Mesenchymal stem cell (in vitro differentiated cells and primary cell): ENCODE measurements around the gene RAMACL.

Source experiments
- DNase-seq: peaks from one replicate; pipeline ENCODE4 v3.0.0-alpha.2; 2013
- H2AFZ ChIP-seq: one replicate; pipeline ENCODE4 v1.6.1; 2013; ENCODE audit warnings: low read depth, mild to moderate bottlenecking, control low read depth, inconsistent platforms, low read length, moderate library complexity
- H2AK5ac ChIP-seq: 2 replicates; pipeline ENCODE4 v1.6.1; 2013; ENCODE audit warnings: low read length, moderate library complexity, mild to moderate bottlenecking, inconsistent platforms; ENCODE audit not compliant: severe bottlenecking
- H2BK120ac ChIP-seq: one replicate; pipeline ENCODE4 v1.6.1; 2013; ENCODE audit warnings: low read depth, mild to moderate bottlenecking, inconsistent platforms, low read length, moderate library complexity
- H2BK12ac ChIP-seq, 2 experiments: one replicate each; pipeline ENCODE4 v1.6.1; 2013; ENCODE audit warnings: inconsistent platforms in 2 of 2, low read length in 2 of 2, mild to moderate bottlenecking in 2 of 2, moderate library complexity in 2 of 2, control low read depth in 1 of 2
- H2BK15ac ChIP-seq: one replicate; pipeline ENCODE4 v1.6.1; 2013; ENCODE audit warnings: mild to moderate bottlenecking, low read depth, inconsistent platforms; ENCODE audit not compliant: poor library complexity, severe bottlenecking
- H2BK5ac ChIP-seq: 2 replicates; pipeline ENCODE4 v1.6.1; 2013; ENCODE audit warnings: low read depth, mild to moderate bottlenecking, low read length, control low read depth, inconsistent platforms; ENCODE audit not compliant: poor library complexity, severe bottlenecking
- H3K14ac ChIP-seq, 2 experiments: one replicate each; pipeline ENCODE4 v1.6.1; 2013; ENCODE audit warnings: inconsistent platforms in 2 of 2, low read length in 2 of 2, control low read depth in 1 of 2, mild to moderate bottlenecking in 1 of 2, moderate library complexity in 1 of 2
- H3K18ac ChIP-seq, 2 experiments: one replicate each; pipeline ENCODE4 v1.6.1; 2013; ENCODE audit warnings: inconsistent platforms in 2 of 2, low read length in 2 of 2, control low read depth in 1 of 2, low read depth in 1 of 2, mild to moderate bottlenecking in 1 of 2
- H3K23ac ChIP-seq, 2 experiments: one replicate each; pipeline ENCODE4 v1.6.1; 2013; ENCODE audit warnings: inconsistent platforms in 2 of 2, low read length in 2 of 2, mild to moderate bottlenecking in 2 of 2, moderate library complexity in 2 of 2, control low read depth in 1 of 2
- H3K27ac ChIP-seq: 2 replicates; pipeline ENCODE4 v1.5.1; 2013; ENCODE audit warnings: mild to moderate bottlenecking, moderate library complexity, low read length, control low read depth, inconsistent platforms; ENCODE audit not compliant: poor library complexity, severe bottlenecking
- H3K27me3 ChIP-seq, 2 experiments: 2 replicates each; pipeline versions ENCODE4 v1.6.1 to v1.7.0; 2013; ENCODE audit warnings: low read length in 2 of 2, mild to moderate bottlenecking in 2 of 2, moderate library complexity in 2 of 2, control low read depth in 1 of 2, inconsistent platforms in 1 of 2; ENCODE audit not compliant: control insufficient read depth in 1 of 2, insufficient read depth in 1 of 2
- H3K36me3 ChIP-seq, 2 experiments: 2 replicates each; pipeline versions ENCODE4 v1.6.1 to v1.7.0; 2013; ENCODE audit warnings: low read length in 2 of 2, control low read depth in 1 of 2, inconsistent platforms in 1 of 2, low read depth in 1 of 2, mild to moderate bottlenecking in 1 of 2; ENCODE audit not compliant: insufficient read depth in 2 of 2, control insufficient read depth in 1 of 2
- H3K4ac ChIP-seq, 2 experiments: one replicate each; pipeline ENCODE4 v1.6.1; 2013; ENCODE audit warnings: inconsistent platforms in 2 of 2, low read length in 2 of 2, mild to moderate bottlenecking in 2 of 2, moderate library complexity in 2 of 2, control low read depth in 1 of 2, low read depth in 1 of 2
- H3K4me1 ChIP-seq: 2 replicates; pipeline ENCODE4 v1.6.1; 2013; ENCODE audit warnings: low read depth, low read length, control low read depth; ENCODE audit not compliant: control insufficient read depth, insufficient read depth
- H3K4me2 ChIP-seq: 2 replicates; pipeline ENCODE4 v1.6.1; 2013; ENCODE audit warnings: low read length, mild to moderate bottlenecking, inconsistent platforms; ENCODE audit not compliant: poor library complexity, severe bottlenecking
- H3K4me3 ChIP-seq, 2 experiments: 2 replicates each; pipeline versions ENCODE4 v1.5.1 to v1.7.0; 2013; ENCODE audit warnings: low read length in 2 of 2, mild to moderate bottlenecking in 2 of 2, control low read depth in 1 of 2, low read depth in 1 of 2; ENCODE audit not compliant: insufficient read depth in 1 of 2
- H3K79me1 ChIP-seq: replicated peaks from 2 replicates; pipeline ENCODE4 v1.6.1; 2013; ENCODE audit warnings: mild to moderate bottlenecking, control low read depth, low read length, inconsistent platforms; ENCODE audit not compliant: poor library complexity, severe bottlenecking
- H3K9ac ChIP-seq: 2 replicates; pipeline ENCODE4 v1.7.0; 2013; ENCODE audit warnings: mild to moderate bottlenecking, low read length, moderate library complexity
- H3K9me3 ChIP-seq: 2 replicates; pipeline ENCODE4 v1.7.0; 2013; ENCODE audit warnings: mild to moderate bottlenecking, low read length; ENCODE audit not compliant: control insufficient read depth
- H4K8ac ChIP-seq: one replicate; pipeline ENCODE4 v1.6.1; 2013; ENCODE audit warnings: inconsistent platforms, mild to moderate bottlenecking, low read length, moderate library complexity
- H4K91ac ChIP-seq: one replicate; pipeline ENCODE4 v1.6.1; 2013; ENCODE audit warnings: mild to moderate bottlenecking, low read length, inconsistent platforms
- WGBS: methylation state at CpG from one replicate; pipeline ENCODE4 v1.1.7; 2013; ENCODE audit warnings: mixed read lengths; 5-methylcytosine and 5-hydroxymethylcytosine counted together

RAMACL gene

DNA sequence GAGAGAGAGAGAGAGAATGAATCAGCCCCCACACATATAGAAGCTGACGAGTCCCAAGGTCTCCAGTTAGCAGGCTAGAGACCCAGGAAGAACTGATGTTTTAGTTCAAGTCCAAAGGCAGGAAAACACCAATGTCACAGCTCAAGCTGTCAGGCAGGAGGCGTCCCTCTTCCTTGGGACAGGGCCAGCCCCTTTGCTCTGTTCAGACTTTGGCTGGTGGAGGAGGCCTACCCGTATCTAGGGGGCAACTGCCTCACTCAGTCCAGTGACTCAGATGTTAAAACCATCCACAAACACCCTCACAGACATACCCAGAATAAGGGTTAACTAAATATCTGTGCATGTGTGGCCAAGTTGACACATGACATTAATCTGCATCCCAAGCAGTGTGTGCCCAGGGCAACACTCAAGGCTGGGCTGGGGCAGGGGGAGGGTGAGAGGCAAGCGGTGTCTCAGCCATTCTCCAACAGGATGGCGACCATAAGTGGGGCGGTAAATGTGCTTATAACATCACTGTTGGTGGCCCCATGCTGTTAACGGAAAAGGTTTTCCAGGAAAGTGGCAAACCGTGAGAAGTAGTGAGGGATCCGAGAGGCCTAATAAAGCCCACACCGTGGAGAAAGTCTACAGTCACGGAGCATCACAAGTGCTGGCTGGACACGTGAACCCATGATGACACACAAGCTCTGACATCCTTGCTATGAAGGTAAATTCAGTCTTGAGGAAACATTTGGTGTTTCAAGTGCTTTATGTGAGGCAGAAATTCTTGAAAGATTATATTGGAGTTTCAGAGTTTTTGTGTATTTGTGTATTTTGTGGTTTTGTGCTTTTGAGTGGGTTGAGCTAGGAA, 28.1 kb downstream of the RAMACL start:
- no peak overlapping the region for H3K23ac ChIP-seq

DNA sequence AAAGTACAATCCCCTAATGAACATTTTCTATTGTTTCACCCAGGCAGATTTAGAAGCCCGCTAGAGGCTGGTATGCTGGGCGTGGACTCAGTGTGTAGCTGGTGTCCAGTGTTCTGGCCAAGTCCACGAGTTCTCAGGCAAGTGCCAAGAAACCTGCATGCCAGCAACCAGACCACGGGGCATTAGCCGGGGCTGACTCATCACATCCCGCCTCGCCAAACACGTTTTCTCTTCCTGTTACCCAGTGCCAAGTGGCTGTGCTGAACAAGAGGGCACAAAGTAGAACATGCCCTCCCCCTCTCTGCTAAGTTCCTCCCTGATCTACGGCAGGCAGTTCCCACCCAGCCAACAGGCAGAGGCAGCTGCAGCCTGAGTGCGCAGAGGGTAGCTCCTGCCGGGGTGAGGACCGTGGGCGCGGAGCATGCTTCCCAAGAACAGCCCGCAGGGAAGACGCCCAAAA, 29.6 kb downstream of the RAMACL start:
- H3K4me1 ChIP-seq = peaks cover 6% of the 10 kb centered on the region
- WGBS = 85% methylated on average over 16 of the region's 16 CpGs
- peak overlapping the region in 1 of 2 experiments; percentile 46 for H2BK12ac ChIP-seq
- no peak overlapping the region for H3K4ac ChIP-seq
- no peak overlapping the region for H2AFZ ChIP-seq
- no peak overlapping the region for H3K23ac ChIP-seq
- H4K91ac ChIP-seq = peak overlapping the region; percentile 48
- H3K27ac ChIP-seq = no peak overlapping the region
- peak overlapping the region in 1 of 2 experiments; percentile 29 for H3K18ac ChIP-seq
- DNase-seq = peak; percentile 37
- H3K79me1 ChIP-seq = peaks cover 2% of the 10 kb centered on the region
- H3K9me3 ChIP-seq = no peaks in the 10 kb centered on the region
- H3K4me3 ChIP-seq = no peak overlapping the region
- H2BK120ac ChIP-seq = no peak overlapping the region
- no peak overlapping the region for H2AK5ac ChIP-seq
- H2BK5ac ChIP-seq = no peak overlapping the region
- H3K14ac ChIP-seq = peak overlapping the region in 1 of 2 experiments; percentile 6
- H2BK15ac ChIP-seq = no peak overlapping the region
- no peak overlapping the region for H3K4me2 ChIP-seq
- H3K36me3 ChIP-seq = peaks cover 0 to 4% of the 10 kb centered on the region in 2 experiments
- no peak overlapping the region for H3K9ac ChIP-seq
- H4K8ac ChIP-seq = peak overlapping the region; percentile 27
- no peaks in the 10 kb centered on the region for H3K27me3 ChIP-seq

More for the DNA sequence above, 28.1 kb downstream of the RAMACL start:
- Histone ChIP-seq H2BK120ac (no peak overlapping the region), H4K91ac (no peak overlapping the region), H3K79me1 (peaks cover 2% of the 10 kb centered on the region), H3K4ac (peak overlapping the region in 1 of 2 experiments; percentile 38), H3K14ac (no peak overlapping the region), H3K36me3 (peaks cover 0 to 6% of the 10 kb centered on the region in 2 experiments), H2BK5ac (no peak overlapping the region), H3K27ac (no peak overlapping the region), H2BK12ac (peak overlapping the region in 1 of 2 experiments; percentile 25), H3K27me3 (no peaks in the 10 kb centered on the region), H3K9ac (no peak overlapping the region), H3K9me3 (no peaks in the 10 kb centered on the region), H2BK15ac (no peak overlapping the region), H4K8ac (no peak overlapping the region), H2AFZ (no peak overlapping the region), H3K18ac (peak overlapping the region in 1 of 2 experiments; percentile 44), H2AK5ac (no peak overlapping the region), H3K4me1 (peaks cover 11% of the 10 kb centered on the region), H3K4me3 (no peak overlapping the region), H3K4me2 (no peak overlapping the region)
- DNase-seq = no peak
- WGBS = 89% methylated on average over 12 of the region's 12 CpGs

DNA sequence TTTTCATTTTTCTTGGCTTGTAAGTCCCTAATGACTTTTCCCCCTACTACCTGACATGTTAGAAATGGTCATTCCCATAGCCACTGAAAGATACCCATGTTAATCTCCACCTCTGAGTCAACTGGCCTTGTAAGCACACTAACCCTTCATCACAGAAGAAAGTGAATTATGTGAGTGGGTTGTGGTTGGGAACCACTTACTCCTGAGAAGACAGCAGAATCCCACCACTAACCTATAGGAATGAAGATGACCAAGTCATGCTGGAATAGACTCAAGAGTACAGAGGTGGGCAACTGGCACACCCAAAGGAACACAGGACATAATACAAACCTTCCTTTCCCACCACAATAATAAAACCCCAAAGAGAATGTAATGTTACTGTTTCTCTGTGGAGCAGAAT, 30.1 kb downstream of the RAMACL start:
- Histone ChIP-seq H4K91ac (no peak overlapping the region), H2AFZ (no peak overlapping the region), H2BK5ac (no peak overlapping the region), H3K4me3 (no peak overlapping the region), H3K27me3 (no peaks in the 10 kb centered on the region), H3K4me2 (no peak overlapping the region), H2BK120ac (no peak overlapping the region), H3K36me3 (peaks cover 0 to 4% of the 10 kb centered on the region in 2 experiments), H2BK12ac (no peak overlapping the region), H4K8ac (no peak overlapping the region), H3K14ac (no peak overlapping the region), H3K9ac (no peak overlapping the region), H3K9me3 (no peaks in the 10 kb centered on the region), H2AK5ac (no peak overlapping the region), H2BK15ac (no peak overlapping the region), H3K23ac (no peak overlapping the region), H3K4ac (no peak overlapping the region), H3K79me1 (peaks cover 2% of the 10 kb centered on the region), H3K4me1 (peaks cover 5% of the 10 kb centered on the region), H3K27ac (no peak overlapping the region), H3K18ac (no peak overlapping the region)
- peak; percentile 29 for DNase-seq

DNA sequence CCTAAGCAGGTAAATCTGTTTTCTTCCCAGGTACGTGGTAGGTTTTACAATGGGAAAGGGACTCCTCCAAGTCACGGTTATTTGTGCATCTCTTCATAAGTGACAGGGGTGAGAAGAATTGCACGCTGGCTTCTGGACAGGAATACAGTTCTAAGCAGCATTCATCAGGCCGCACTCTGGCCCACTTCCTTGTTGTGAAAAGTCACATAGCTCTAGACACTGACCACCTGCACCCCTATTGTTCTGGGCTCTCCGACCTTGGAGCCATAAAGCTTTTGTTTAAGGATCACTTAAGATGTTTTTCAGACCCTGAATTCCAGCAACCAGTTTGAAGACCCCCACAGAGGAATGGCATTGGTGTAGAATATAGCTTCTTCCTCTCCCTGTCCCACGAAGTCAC, 31.4 kb downstream of the RAMACL start:
- no peaks in the 10 kb centered on the region for H3K27me3 ChIP-seq
- no peak for DNase-seq
- H3K27ac ChIP-seq = no peak overlapping the region
- H2AFZ ChIP-seq = no peak overlapping the region
- no peak overlapping the region for H3K4me3 ChIP-seq
- peak overlapping the region; percentile 21 for H4K8ac ChIP-seq
- H3K4ac ChIP-seq = no peak overlapping the region
- WGBS = 95% methylated on average over 6 of the region's 6 CpGs
- H3K4me2 ChIP-seq = no peak overlapping the region
- no peaks in the 10 kb centered on the region for H3K9me3 ChIP-seq
- no peak overlapping the region for H2BK5ac ChIP-seq
- peaks cover 2% of the 10 kb centered on the region for H3K79me1 ChIP-seq
- H3K9ac ChIP-seq = no peak overlapping the region
- H3K4me1 ChIP-seq = peaks cover 5% of the 10 kb centered on the region
- H3K36me3 ChIP-seq = peaks cover 0 to 4% of the 10 kb centered on the region in 2 experiments
- no peak overlapping the region for H3K18ac ChIP-seq
- H3K14ac ChIP-seq = no peak overlapping the region
- no peak overlapping the region for H2AK5ac ChIP-seq
- no peak overlapping the region for H2BK15ac ChIP-seq
- H4K91ac ChIP-seq = no peak overlapping the region
- peak overlapping the region; percentile 55 to 61 for H2BK12ac ChIP-seq
- no peak overlapping the region for H2BK120ac ChIP-seq
- H3K23ac ChIP-seq = no peak overlapping the region
